ENCODE measurements around the gene PLXNA4. TPM values are rescaled to one million over a fixed set of nuclear protein-coding genes. Genes with fewer than 3 reads are reported as not detected.
A peak's percentile ranks its signal among the peaks of the same experiment; 100 is the strongest.

The PLXNA4 gene
- total RNA-seq, 1 donor from 2014 or later, result 2.1 TPM

- no peaks in the 10 kb centered on the region for H3K27me3 ChIP-seq (ENCODE audit: control insufficient read depth in 3 of 3, insufficient read depth in 3 of 3, low read length in 3 of 3)
- H3K27ac ChIP-seq (ENCODE audit: low read depth, low read length), result no peak overlapping the region
- H3K9me3 ChIP-seq (ENCODE audit: control insufficient read depth in 3 of 3, low read length in 3 of 3), result peaks cover 0 to 7% (median 5%) of the 10 kb centered on the region in 3 donors
- H3K4me3 ChIP-seq (ENCODE audit: low read length in 3 of 3), result no peak overlapping the region
- peaks cover 0 to 4% (median 0%) of the 10 kb centered on the region in 3 donors for H3K4me1 ChIP-seq (ENCODE audit: control insufficient read depth in 3 of 3, insufficient read depth in 3 of 3, low read length in 3 of 3)
- no peaks in the 10 kb centered on the region for H3K36me3 ChIP-seq (ENCODE audit: control insufficient read depth in 3 of 3, insufficient read depth in 3 of 3, low read length in 3 of 3)
- H3K9ac ChIP-seq (ENCODE audit: low read depth in 1 of 3, low read length in 3 of 3), result no peak overlapping the region
Observed at GRCh38 chr7:132191418-132191817, 384.9 kb downstream of the PLXNA4 start.

GRCh38 chr7:132190683-132191082, 385.6 kb downstream of the PLXNA4 start:
- Histone ChIP-seq H3K4me1 (ENCODE audit: control insufficient read depth in 3 of 3, insufficient read depth in 3 of 3, low read length in 3 of 3) (peaks cover 0 to 4% (median 0%) of the 10 kb centered on the region in 3 donors), H3K27me3 (ENCODE audit: control insufficient read depth in 3 of 3, insufficient read depth in 3 of 3, low read length in 3 of 3) (no peaks in the 10 kb centered on the region), H3K36me3 (ENCODE audit: control insufficient read depth in 3 of 3, insufficient read depth in 3 of 3, low read length in 3 of 3) (no peaks in the 10 kb centered on the region), H3K9ac (ENCODE audit: low read depth in 1 of 3, low read length in 3 of 3) (no peak overlapping the region), H3K4me3 (ENCODE audit: low read length in 3 of 3) (no peak overlapping the region), H3K9me3 (ENCODE audit: control insufficient read depth in 3 of 3, low read length in 3 of 3) (peaks cover 0 to 7% (median 7%) of the 10 kb centered on the region in 3 donors), H3K27ac (ENCODE audit: low read depth, low read length) (no peak overlapping the region)

- peaks cover 0 to 4% (median 0%) of the 10 kb centered on the region in 3 donors for H3K4me1 ChIP-seq (ENCODE audit: control insufficient read depth in 3 of 3, insufficient read depth in 3 of 3, low read length in 3 of 3)
- H3K4me3 ChIP-seq (ENCODE audit: low read length in 3 of 3), result no peak overlapping the region
- no peak overlapping the region for H3K27ac ChIP-seq (ENCODE audit: low read depth, low read length)
- H3K27me3 ChIP-seq (ENCODE audit: control insufficient read depth in 3 of 3, insufficient read depth in 3 of 3, low read length in 3 of 3), result no peaks in the 10 kb centered on the region
- no peaks in the 10 kb centered on the region for H3K36me3 ChIP-seq (ENCODE audit: control insufficient read depth in 3 of 3, insufficient read depth in 3 of 3, low read length in 3 of 3)
- no peak overlapping the region for H3K9ac ChIP-seq (ENCODE audit: low read depth in 1 of 3, low read length in 3 of 3)
- H3K9me3 ChIP-seq (ENCODE audit: control insufficient read depth in 3 of 3, low read length in 3 of 3), result peaks cover 0 to 7% (median 7%) of the 10 kb centered on the region in 3 donors
Observed at GRCh38 chr7:132189881-132190280, 386.4 kb downstream of the PLXNA4 start.

- H3K4me1 ChIP-seq (ENCODE audit: control insufficient read depth in 3 of 3, insufficient read depth in 3 of 3, low read length in 3 of 3), result peaks cover 0 to 4% (median 0%) of the 10 kb centered on the region in 3 donors
- no peak overlapping the region for H3K9ac ChIP-seq (ENCODE audit: low read depth in 1 of 3, low read length in 3 of 3)
- H3K36me3 ChIP-seq (ENCODE audit: control insufficient read depth in 3 of 3, insufficient read depth in 3 of 3, low read length in 3 of 3), result no peaks in the 10 kb centered on the region
- no peak overlapping the region for H3K4me3 ChIP-seq (ENCODE audit: low read length in 3 of 3)
- H3K27ac ChIP-seq (ENCODE audit: low read depth, low read length), result no peak overlapping the region
- H3K9me3 ChIP-seq (ENCODE audit: control insufficient read depth in 3 of 3, low read length in 3 of 3), result peaks cover 0 to 7% (median 7%) of the 10 kb centered on the region in 3 donors
- no peaks in the 10 kb centered on the region for H3K27me3 ChIP-seq (ENCODE audit: control insufficient read depth in 3 of 3, insufficient read depth in 3 of 3, low read length in 3 of 3)
Observed at GRCh38 chr7:132187869-132188789, 388.1 kb downstream of the PLXNA4 start.

GRCh38 chr7:132187391-132187790, 388.9 kb downstream of the PLXNA4 start:
- no peaks in the 10 kb centered on the region for H3K36me3 ChIP-seq (ENCODE audit: control insufficient read depth in 3 of 3, insufficient read depth in 3 of 3, low read length in 3 of 3)
- no peak overlapping the region for H3K27ac ChIP-seq (ENCODE audit: low read depth, low read length)
- H3K27me3 ChIP-seq (ENCODE audit: control insufficient read depth in 3 of 3, insufficient read depth in 3 of 3, low read length in 3 of 3), result no peaks in the 10 kb centered on the region
- H3K4me3 ChIP-seq (ENCODE audit: low read length in 3 of 3), result peak overlapping the region in 1 of 3 donors; percentile 9
- H3K9me3 ChIP-seq (ENCODE audit: control insufficient read depth in 3 of 3, low read length in 3 of 3), result peaks cover 0 to 7% (median 7%) of the 10 kb centered on the region in 3 donors
- H3K4me1 ChIP-seq (ENCODE audit: control insufficient read depth in 3 of 3, insufficient read depth in 3 of 3, low read length in 3 of 3), result peaks cover 0 to 4% (median 0%) of the 10 kb centered on the region in 3 donors
- H3K9ac ChIP-seq (ENCODE audit: low read depth in 1 of 3, low read length in 3 of 3), result no peak overlapping the region

GRCh38 chr7:132185150-132185549, 391.1 kb downstream of the PLXNA4 start:
- Histone ChIP-seq H3K9me3 (ENCODE audit: control insufficient read depth in 3 of 3, low read length in 3 of 3) (peaks cover 0 to 7% (median 7%) of the 10 kb centered on the region in 3 donors), H3K9ac (ENCODE audit: low read depth in 1 of 3, low read length in 3 of 3) (no peak overlapping the region), H3K27ac (ENCODE audit: low read depth, low read length) (no peak overlapping the region), H3K4me1 (ENCODE audit: control insufficient read depth in 3 of 3, insufficient read depth in 3 of 3, low read length in 3 of 3) (no peaks in the 10 kb centered on the region), H3K36me3 (ENCODE audit: control insufficient read depth in 3 of 3, insufficient read depth in 3 of 3, low read length in 3 of 3) (no peaks in the 10 kb centered on the region), H3K4me3 (ENCODE audit: low read length in 3 of 3) (no peak overlapping the region), H3K27me3 (ENCODE audit: control insufficient read depth in 3 of 3, insufficient read depth in 3 of 3, low read length in 3 of 3) (no peaks in the 10 kb centered on the region)

GRCh38 chr7:132183781-132184380, 392.4 kb downstream of the PLXNA4 start:
- Histone ChIP-seq H3K27me3 (ENCODE audit: control insufficient read depth in 3 of 3, insufficient read depth in 3 of 3, low read length in 3 of 3) (no peaks in the 10 kb centered on the region), H3K9me3 (ENCODE audit: control insufficient read depth in 3 of 3, low read length in 3 of 3) (peaks cover 0 to 7% (median 7%) of the 10 kb centered on the region in 3 donors), H3K9ac (ENCODE audit: low read depth in 1 of 3, low read length in 3 of 3) (no peak overlapping the region), H3K4me1 (ENCODE audit: control insufficient read depth in 3 of 3, insufficient read depth in 3 of 3, low read length in 3 of 3) (no peaks in the 10 kb centered on the region), H3K27ac (ENCODE audit: low read depth, low read length) (no peak overlapping the region), H3K4me3 (ENCODE audit: low read length in 3 of 3) (no peak overlapping the region), H3K36me3 (ENCODE audit: control insufficient read depth in 3 of 3, insufficient read depth in 3 of 3, low read length in 3 of 3) (peaks cover 0 to 2% (median 0%) of the 10 kb centered on the region in 3 donors)

- Histone ChIP-seq H3K4me1 (ENCODE audit: control insufficient read depth in 3 of 3, insufficient read depth in 3 of 3, low read length in 3 of 3) (no peaks in the 10 kb centered on the region), H3K27me3 (ENCODE audit: control insufficient read depth in 3 of 3, insufficient read depth in 3 of 3, low read length in 3 of 3) (no peaks in the 10 kb centered on the region), H3K4me3 (ENCODE audit: low read length in 3 of 3) (no peak overlapping the region), H3K9me3 (ENCODE audit: control insufficient read depth in 3 of 3, low read length in 3 of 3) (peaks cover 0 to 7% (median 7%) of the 10 kb centered on the region in 3 donors), H3K36me3 (ENCODE audit: control insufficient read depth in 3 of 3, insufficient read depth in 3 of 3, low read length in 3 of 3) (peaks cover 0 to 2% (median 0%) of the 10 kb centered on the region in 3 donors), H3K27ac (ENCODE audit: low read depth, low read length) (no peak overlapping the region), H3K9ac (ENCODE audit: low read depth in 1 of 3, low read length in 3 of 3) (no peak overlapping the region)
Observed at GRCh38 chr7:132182992-132183391, 393.3 kb downstream of the PLXNA4 start.

GRCh38 chr7:132181946-132182685, 394.2 kb downstream of the PLXNA4 start:
- Histone ChIP-seq H3K9ac (ENCODE audit: low read depth in 1 of 3, low read length in 3 of 3) (no peak overlapping the region), H3K9me3 (ENCODE audit: control insufficient read depth in 3 of 3, low read length in 3 of 3) (peaks cover 0 to 2% (median 2%) of the 10 kb centered on the region in 3 donors), H3K27ac (ENCODE audit: low read depth, low read length) (no peak overlapping the region), H3K4me1 (ENCODE audit: control insufficient read depth in 3 of 3, insufficient read depth in 3 of 3, low read length in 3 of 3) (no peaks in the 10 kb centered on the region), H3K4me3 (ENCODE audit: low read length in 3 of 3) (no peak overlapping the region), H3K27me3 (ENCODE audit: control insufficient read depth in 3 of 3, insufficient read depth in 3 of 3, low read length in 3 of 3) (no peaks in the 10 kb centered on the region), H3K36me3 (ENCODE audit: control insufficient read depth in 3 of 3, insufficient read depth in 3 of 3, low read length in 3 of 3) (peaks cover 0 to 2% (median 0%) of the 10 kb centered on the region in 3 donors)

Data from skeletal muscle tissue (tissue), 4 donors.